Daoy (cell line): ENCODE data around the gene GRID1. TPM values are rescaled to one million over a fixed set of nuclear protein-coding genes. Genes with fewer than 3 reads are reported as not detected.

Experiments
- DNase-seq: peaks from one replicate; pipeline ENCODE4 v3.0.0-alpha.2; 2015; ENCODE audit warnings: low read depth
- total RNA-seq: library from RNA; depleted of rRNA; stranded (reverse); fragments of >200 nt; shearing (Covaris generic); gene quantifications from 2 replicates; pipeline ENCODE4 v1.2.3, GENCODE V29; 2014

GRID1 gene
- total RNA-seq, 1 experiment from 2014 or later = not detected

- no peak for DNase-seq
These were observed 27.2 kb downstream of the GRID1 start for GRCh38 chr10:86339226-86339865.

GRCh38 chr10:86337121-86337601 lies 29.4 kb downstream of the GRID1 start:
- DNase-seq = no peak

GRCh38 chr10:86336341-86336740 lies 30.3 kb downstream of the GRID1 start:
- DNase-seq = no peak

- DNase-seq = no peak
These were observed 30.8 kb downstream of the GRID1 start for GRCh38 chr10:86335831-86336230.

- no peak for DNase-seq
These were observed 31.3 kb downstream of the GRID1 start for GRCh38 chr10:86335257-86335656.

GRCh38 chr10:86334488-86335085 lies 32.0 kb downstream of the GRID1 start:
- no peak for DNase-seq

- no peak for DNase-seq
These were observed 32.6 kb downstream of the GRID1 start for GRCh38 chr10:86333826-86334487.

GRCh38 chr10:86331861-86332260 lies 34.7 kb downstream of the GRID1 start:
- no peak for DNase-seq

GRCh38 chr10:86330778-86331763 lies 35.5 kb downstream of the GRID1 start:
- no peak for DNase-seq

GRCh38 chr10:86329896-86330680 lies 36.5 kb downstream of the GRID1 start:
- DNase-seq = no peak

GRCh38 chr10:86329093-86329710 lies 37.4 kb downstream of the GRID1 start:
- DNase-seq = no peak

- DNase-seq = no peak
These were observed 38.5 kb downstream of the GRID1 start for GRCh38 chr10:86327954-86328725.

- no peak for DNase-seq
These were observed 41.4 kb downstream of the GRID1 start for GRCh38 chr10:86325158-86325557.

GRCh38 chr10:86321568-86321967 lies 45.0 kb downstream of the GRID1 start:
- no peak for DNase-seq

GRCh38 chr10:86319676-86320075 lies 46.9 kb downstream of the GRID1 start:
- no peak for DNase-seq

GRCh38 chr10:86317949-86318725 lies 48.5 kb downstream of the GRID1 start:
- DNase-seq = no peak

- no peak for DNase-seq
These were observed 49.6 kb downstream of the GRID1 start for GRCh38 chr10:86316990-86317389.

GRCh38 chr10:86316274-86316835 lies 50.2 kb downstream of the GRID1 start:
- no peak for DNase-seq

GRCh38 chr10:86315549-86315942 lies 51.0 kb downstream of the GRID1 start:
- DNase-seq = no peak
